Vagina (tissue), 2 donors: ENCODE measurements around the gene PCBP3. TPM values are rescaled to one million over a fixed set of nuclear protein-coding genes. Genes with fewer than 3 reads are reported as not detected.

Experiments
- DNase-seq, 2 donors: peaks; one replicate each; pipeline ENCODE4 v3.0.0-alpha.2; 2017; ENCODE audit errors: extremely low spot score in 2 of 2
- H3K27ac ChIP-seq: fragments of 200-600 bp; sonication (generic); one replicate; pipeline ENCODE4 v1.5.1; 2019
- H3K27me3 ChIP-seq: fragments of 200-600 bp; sonication (generic); one replicate; pipeline ENCODE4 v1.5.1; 2019
- H3K36me3 ChIP-seq, 2 donors: fragments of 200-600 bp; sonication (generic); one replicate each; pipeline ENCODE4 v1.5.1; 2017 to 2019
- H3K4me1 ChIP-seq: fragments of 200-600 bp; sonication (generic); one replicate; pipeline ENCODE4 v1.5.1; 2019
- H3K4me3 ChIP-seq, 2 donors: fragments of 200-600 bp; sonication (generic); 1 replicate in 1 of 2; 2 replicates in 1 of 2; pipeline ENCODE4 v1.5.1; 2016 to 2019
- H3K9me3 ChIP-seq: fragments of 200-600 bp; sonication (generic); one replicate; pipeline ENCODE4 v1.5.1; 2019
- POLR2A ChIP-seq, 2 donors: fragments of 450-650 bp; IDR thresholded peaks; one replicate each; pipeline ENCODE4 v1.6.1; 2017; ENCODE audit warnings: antibody characterized with exemption in 2 of 2, mild to moderate bottlenecking in 2 of 2, moderate library complexity in 2 of 2
- POLR2AphosphoS5 ChIP-seq, 2 donors: sonication (generic); formaldehyde crosslinking; IDR thresholded peaks; one replicate each; pipeline ENCODE4 v1.9.0; 2017; ENCODE audit warnings: antibody characterized with exemption in 2 of 2, mild to moderate bottlenecking in 2 of 2, low read depth in 1 of 2; ENCODE audit not compliant: insufficient read depth in 1 of 2
- intact Hi-C: fragments of 100-400 bp; cut with DNase I; formaldehyde crosslinking; loops from one replicate; pipeline ENCODE4 v1.15.1; 2023
- total RNA-seq: library from RNA; depleted of rRNA; stranded (reverse); fragments of >200 nt; gene quantifications from one replicate; pipeline ENCODE4 v1.2.3, GENCODE V29; 2016
- TF ChIP-seq, protein P1 (sequence below), 3 experiments: fragments of 450-650 bp in 2 of 3; fragments of 200-600 bp in 1 of 3; sonication (generic) in 1 of 3; IDR thresholded peaks; one replicate each; pipeline ENCODE4 v1.5.1; 2017 to 2019; ENCODE audit warnings: antibody characterized with exemption in 3 of 3, mild to moderate bottlenecking in 2 of 3, moderate library complexity in 2 of 3

PCBP3 gene
- total RNA-seq, 1 donor from 2014 or later: 4.9 TPM

DNA sequence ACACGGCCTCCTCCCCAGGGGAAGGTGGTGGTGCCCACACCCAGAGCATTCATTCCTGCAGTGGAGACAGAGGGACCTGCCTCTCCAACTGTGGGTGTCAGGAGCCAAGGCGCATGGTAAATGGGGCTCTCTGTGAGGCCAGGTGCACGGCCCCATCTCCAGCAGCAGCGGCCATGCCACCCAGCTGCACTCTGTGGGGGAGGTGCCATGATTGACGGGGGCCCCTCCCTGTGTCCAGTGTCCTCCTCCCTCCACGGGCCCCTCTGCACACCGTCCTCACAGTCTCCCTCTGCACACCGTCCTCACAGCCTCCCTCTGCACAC, 254.5 kb downstream of the PCBP3 start:
- H3K4me3 ChIP-seq: no peak overlapping the region
- DNase-seq: no peak
- H3K9me3 ChIP-seq: no peaks in the 10 kb centered on the region
- TF ChIP-seq POLR2A (IDR thresholded peaks at IDR 0.05): no peak
- TF ChIP-seq, protein P1, sequence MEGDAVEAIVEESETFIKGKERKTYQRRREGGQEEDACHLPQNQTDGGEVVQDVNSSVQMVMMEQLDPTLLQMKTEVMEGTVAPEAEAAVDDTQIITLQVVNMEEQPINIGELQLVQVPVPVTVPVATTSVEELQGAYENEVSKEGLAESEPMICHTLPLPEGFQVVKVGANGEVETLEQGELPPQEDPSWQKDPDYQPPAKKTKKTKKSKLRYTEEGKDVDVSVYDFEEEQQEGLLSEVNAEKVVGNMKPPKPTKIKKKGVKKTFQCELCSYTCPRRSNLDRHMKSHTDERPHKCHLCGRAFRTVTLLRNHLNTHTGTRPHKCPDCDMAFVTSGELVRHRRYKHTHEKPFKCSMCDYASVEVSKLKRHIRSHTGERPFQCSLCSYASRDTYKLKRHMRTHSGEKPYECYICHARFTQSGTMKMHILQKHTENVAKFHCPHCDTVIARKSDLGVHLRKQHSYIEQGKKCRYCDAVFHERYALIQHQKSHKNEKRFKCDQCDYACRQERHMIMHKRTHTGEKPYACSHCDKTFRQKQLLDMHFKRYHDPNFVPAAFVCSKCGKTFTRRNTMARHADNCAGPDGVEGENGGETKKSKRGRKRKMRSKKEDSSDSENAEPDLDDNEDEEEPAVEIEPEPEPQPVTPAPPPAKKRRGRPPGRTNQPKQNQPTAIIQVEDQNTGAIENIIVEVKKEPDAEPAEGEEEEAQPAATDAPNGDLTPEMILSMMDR (IDR thresholded peaks at IDR 0.05): no peak
- TF ChIP-seq POLR2AphosphoS5 (IDR thresholded peaks at IDR 0.05; ENCODE audit: insufficient read depth in 1 of 2, low read depth in 1 of 2): no peak
- no peak overlapping the region for H3K27ac ChIP-seq
- no peaks in the 10 kb centered on the region for H3K36me3 ChIP-seq
- intact Hi-C loops: no loop called here
- H3K27me3 ChIP-seq: no peaks in the 10 kb centered on the region
- H3K4me1 ChIP-seq: peaks cover 16% of the 10 kb centered on the region

- DNase-seq: no peak
- peaks cover 11% of the 10 kb centered on the region for H3K4me1 ChIP-seq
- H3K36me3 ChIP-seq: no peaks in the 10 kb centered on the region
- TF ChIP-seq POLR2AphosphoS5 (IDR thresholded peaks at IDR 0.05; ENCODE audit: insufficient read depth in 1 of 2, low read depth in 1 of 2) (no peak), POLR2A (IDR thresholded peaks at IDR 0.05) (no peak)
- TF ChIP-seq, protein P1 (IDR thresholded peaks at IDR 0.05): no peak
- H3K9me3 ChIP-seq: no peaks in the 10 kb centered on the region
- intact Hi-C loops: no loop called here
- H3K27ac ChIP-seq: no peak overlapping the region
- H3K4me3 ChIP-seq: no peak overlapping the region
- no peaks in the 10 kb centered on the region for H3K27me3 ChIP-seq
Measured at GRCh38 chr21:45898781-45899180, 255.3 kb downstream of the PCBP3 start.

DNA sequence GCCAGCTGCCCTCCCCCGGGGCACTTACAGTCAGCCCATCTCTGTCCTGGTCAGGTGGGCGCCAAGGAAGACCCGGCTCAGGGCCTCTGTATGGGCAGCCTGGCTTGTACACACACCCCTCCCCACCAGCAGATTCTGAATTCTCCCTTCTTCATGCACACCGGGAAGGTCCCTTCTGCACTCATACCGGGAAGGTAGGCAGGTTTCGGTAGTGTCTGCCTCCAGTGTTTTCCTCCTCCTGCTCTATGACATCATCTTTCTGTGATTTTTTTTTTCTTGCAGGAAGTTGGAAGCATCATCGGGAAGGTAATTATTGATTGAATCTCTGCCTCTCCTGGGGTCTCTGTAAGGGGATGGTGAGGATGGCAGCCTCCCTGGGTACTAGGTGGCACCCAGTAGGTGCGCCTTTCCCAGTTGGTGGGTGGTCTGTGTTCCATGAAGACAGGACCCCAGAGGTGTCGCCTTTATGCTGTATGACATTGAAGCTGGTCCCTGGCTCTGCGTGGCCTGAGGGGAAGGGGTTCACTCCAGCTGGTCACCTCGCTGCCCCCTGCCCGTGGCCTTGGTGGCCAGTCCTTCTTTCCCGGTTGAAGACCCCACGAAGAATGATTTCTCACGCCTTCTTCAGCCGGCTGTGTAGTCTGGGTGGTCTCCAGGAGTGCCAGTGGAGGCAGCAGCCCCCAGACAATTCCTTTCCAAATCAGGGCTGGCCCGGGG, 255.9 kb downstream of the PCBP3 start:
- H3K9me3 ChIP-seq: no peaks in the 10 kb centered on the region
- H3K4me3 ChIP-seq: no peak overlapping the region
- intact Hi-C loops: no loop called here
- H3K36me3 ChIP-seq: no peaks in the 10 kb centered on the region
- H3K27me3 ChIP-seq: no peaks in the 10 kb centered on the region
- H3K4me1 ChIP-seq: peaks cover 5% of the 10 kb centered on the region
- TF ChIP-seq POLR2AphosphoS5 (IDR thresholded peaks at IDR 0.05; ENCODE audit: insufficient read depth in 1 of 2, low read depth in 1 of 2): no peak
- TF ChIP-seq POLR2A (IDR thresholded peaks at IDR 0.05): no peak
- TF ChIP-seq, protein P1 (IDR thresholded peaks at IDR 0.05): no peak
- no peak overlapping the region for H3K27ac ChIP-seq
- no peak for DNase-seq

GRCh38 chr21:45900034-45900868, 256.7 kb downstream of the PCBP3 start:
- DNase-seq: no peak

More at GRCh38 chr21:45900034-45900868, 256.7 kb downstream of the PCBP3 start:
- Histone ChIP-seq H3K4me1 (no peaks in the 10 kb centered on the region), H3K9me3 (no peaks in the 10 kb centered on the region), H3K4me3 (no peak overlapping the region), H3K27me3 (no peaks in the 10 kb centered on the region), H3K36me3 (no peaks in the 10 kb centered on the region), H3K27ac (no peak overlapping the region)
- intact Hi-C loops: no loop called here
- no peak for TF ChIP-seq POLR2A (IDR thresholded peaks at IDR 0.05)
- no peak for TF ChIP-seq POLR2AphosphoS5 (IDR thresholded peaks at IDR 0.05; ENCODE audit: insufficient read depth in 1 of 2, low read depth in 1 of 2)
- TF ChIP-seq, protein P1 (IDR thresholded peaks at IDR 0.05): no peak
